Right kidney (tissue), 1 donor: Measurements from ENCODE around the gene ERV3-1.
"Not testable (repeated sequence)": the region's sequence is repeated elsewhere in the genome, so short reads cannot be mapped to it uniquely, and the experiment has no call there.

Experiments
- DNase-seq: peaks from one replicate; pipeline ENCODE4 v3.0.0-alpha.2; 2016

Gene ERV3-1

DNA sequence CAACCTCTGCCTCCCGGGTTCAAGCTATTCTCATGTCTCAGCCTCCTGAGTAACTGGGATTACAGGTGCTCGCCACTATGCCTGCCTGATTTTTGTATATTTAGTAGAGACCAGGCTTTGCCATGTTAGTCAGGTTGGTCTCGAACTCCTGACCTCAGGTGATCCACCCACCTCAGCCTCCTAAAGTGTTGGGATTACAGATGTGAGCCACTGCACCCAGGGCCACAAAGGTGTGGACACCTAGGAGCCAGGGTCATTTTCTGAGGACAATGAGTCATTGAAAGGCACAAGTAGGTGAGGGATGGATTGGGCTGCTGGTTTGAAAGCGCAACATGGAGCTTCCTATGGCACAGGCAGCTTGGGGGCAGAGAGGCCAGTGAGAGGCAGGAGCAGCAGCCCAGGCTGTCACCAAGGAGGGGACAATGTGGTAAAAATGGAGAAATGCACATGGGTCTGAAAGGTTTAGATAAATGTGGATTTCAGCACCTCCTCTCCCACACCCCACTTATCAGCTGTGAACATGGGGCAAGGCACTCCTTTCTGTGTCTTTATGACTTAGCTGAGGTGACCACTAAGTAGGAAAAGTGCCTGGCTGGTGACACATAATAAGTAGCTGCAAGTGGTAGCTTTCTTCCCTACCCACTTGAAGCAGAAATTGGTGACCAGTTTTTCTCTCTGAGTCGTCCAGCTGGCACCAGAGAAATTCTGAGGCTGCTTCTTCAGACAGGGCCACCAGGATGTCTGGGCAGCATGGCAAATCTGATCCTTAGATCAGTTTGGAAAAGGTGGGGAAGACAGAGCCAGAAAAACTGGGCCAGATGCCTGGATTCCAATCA is 61.6 kb downstream of the ERV3-1 start:
- DNase-seq, result not testable (repeated sequence)
